Raji (cell line): ENCODE data around the gene EIF3D.

ENCODE experiments used
- POLR2A ChIP-seq: IDR thresholded peaks from 2 replicates; pipeline ENCODE4 v1.6.1; 2011; ENCODE audit warnings: low read depth, low read length, control low read depth; ENCODE audit not compliant: insufficient read depth

Gene EIF3D

GRCh38 chr22:36464715-36465231 is 64.2 kb downstream of the EIF3D start:
- TF ChIP-seq POLR2A, result no peak

- no peak for TF ChIP-seq POLR2A
Measured at GRCh38 chr22:36463783-36464184, 65.2 kb downstream of the EIF3D start.

- TF ChIP-seq POLR2A, result no peak
Measured at GRCh38 chr22:36461665-36462649, 67.0 kb downstream of the EIF3D start.
